GM23338 (cell line): ENCODE data around the gene SETD1A.

Experiments
- CREB1 ChIP-seq: fragments of 250-450 bp; sonication (Bioruptor Pico); IDR thresholded peaks from 2 replicates; pipeline ENCODE4 v1.5.0; 2020; ENCODE audit warnings: low read depth, mild to moderate bottlenecking, moderate library complexity
- ETS1 ChIP-seq: IDR thresholded peaks from 2 replicates; pipeline ENCODE4 v1.6.1; 2016; ENCODE audit warnings: antibody characterized with exemption
- EZH2 ChIP-seq: fragments of 200-600 bp; sonication (generic); IDR thresholded peaks from one replicate; pipeline ENCODE4 v1.8.0; 2017; ENCODE audit warnings: antibody characterized with exemption, mild to moderate bottlenecking, low read depth; ENCODE audit not compliant: unreplicated experiment
- EZH2phosphoT487 ChIP-seq: fragments of 200-600 bp; sonication (generic); IDR thresholded peaks from one replicate; pipeline ENCODE4 v1.8.1; 2018; ENCODE audit warnings: antibody characterized with exemption; ENCODE audit not compliant: unreplicated experiment
- JUNB ChIP-seq: IDR thresholded peaks from one replicate; pipeline ENCODE4 v1.6.1; 2016; ENCODE audit warnings: antibody characterized with exemption; ENCODE audit not compliant: unreplicated experiment
- POLR2AphosphoS5 ChIP-seq: IDR thresholded peaks from 2 replicates; pipeline ENCODE4 v1.6.1; 2016; ENCODE audit warnings: antibody characterized with exemption, low read depth
- ZNF114 ChIP-seq: fragments of 250-450 bp; sonication (Bioruptor Pico); IDR thresholded peaks from 2 replicates; pipeline ENCODE4 v1.5.0; 2020; ENCODE audit warnings: mild to moderate bottlenecking, moderate library complexity
- ZNF331 ChIP-seq: fragments of 250-450 bp; sonication (Bioruptor Pico); IDR thresholded peaks from 2 replicates; pipeline ENCODE4 v1.5.0; 2020; ENCODE audit warnings: low read depth, mild to moderate bottlenecking, moderate library complexity
- TF ChIP-seq, protein P1 (sequence below), 2 experiments: fragments of 200-600 bp in 1 of 2; sonication (generic) in 1 of 2; conservative IDR thresholded peaks; 2 replicates each; pipeline versions ENCODE4 v1.5.1 to v1.6.1; 2016 to 2017; ENCODE audit warnings: antibody characterized with exemption in 2 of 2, low read depth in 2 of 2, mild to moderate bottlenecking in 2 of 2, moderate library complexity in 1 of 2
- TF ChIP-seq, protein P2 (sequence below): IDR thresholded peaks from one replicate; pipeline ENCODE4 v1.6.1; 2018; ENCODE audit warnings: antibody characterized with exemption; ENCODE audit not compliant: unreplicated experiment

GRCh38 chr16:30982548-30983288, 25.2 kb downstream of the SETD1A start:
- TF ChIP-seq POLR2AphosphoS5 (no peak), EZH2 (no peak), EZH2phosphoT487 (no peak), CREB1 (CRISPR knock-in tag) (no peak), ETS1 (no peak), ZNF114 (CRISPR knock-in tag) (no peak), JUNB (no peak), ZNF331 (no peak)
- TF ChIP-seq, protein P1, sequence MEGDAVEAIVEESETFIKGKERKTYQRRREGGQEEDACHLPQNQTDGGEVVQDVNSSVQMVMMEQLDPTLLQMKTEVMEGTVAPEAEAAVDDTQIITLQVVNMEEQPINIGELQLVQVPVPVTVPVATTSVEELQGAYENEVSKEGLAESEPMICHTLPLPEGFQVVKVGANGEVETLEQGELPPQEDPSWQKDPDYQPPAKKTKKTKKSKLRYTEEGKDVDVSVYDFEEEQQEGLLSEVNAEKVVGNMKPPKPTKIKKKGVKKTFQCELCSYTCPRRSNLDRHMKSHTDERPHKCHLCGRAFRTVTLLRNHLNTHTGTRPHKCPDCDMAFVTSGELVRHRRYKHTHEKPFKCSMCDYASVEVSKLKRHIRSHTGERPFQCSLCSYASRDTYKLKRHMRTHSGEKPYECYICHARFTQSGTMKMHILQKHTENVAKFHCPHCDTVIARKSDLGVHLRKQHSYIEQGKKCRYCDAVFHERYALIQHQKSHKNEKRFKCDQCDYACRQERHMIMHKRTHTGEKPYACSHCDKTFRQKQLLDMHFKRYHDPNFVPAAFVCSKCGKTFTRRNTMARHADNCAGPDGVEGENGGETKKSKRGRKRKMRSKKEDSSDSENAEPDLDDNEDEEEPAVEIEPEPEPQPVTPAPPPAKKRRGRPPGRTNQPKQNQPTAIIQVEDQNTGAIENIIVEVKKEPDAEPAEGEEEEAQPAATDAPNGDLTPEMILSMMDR (conservative IDR thresholded peaks at IDR 0.05; ENCODE audit: low read depth in 2 of 2), result no peak
- TF ChIP-seq, protein P2, sequence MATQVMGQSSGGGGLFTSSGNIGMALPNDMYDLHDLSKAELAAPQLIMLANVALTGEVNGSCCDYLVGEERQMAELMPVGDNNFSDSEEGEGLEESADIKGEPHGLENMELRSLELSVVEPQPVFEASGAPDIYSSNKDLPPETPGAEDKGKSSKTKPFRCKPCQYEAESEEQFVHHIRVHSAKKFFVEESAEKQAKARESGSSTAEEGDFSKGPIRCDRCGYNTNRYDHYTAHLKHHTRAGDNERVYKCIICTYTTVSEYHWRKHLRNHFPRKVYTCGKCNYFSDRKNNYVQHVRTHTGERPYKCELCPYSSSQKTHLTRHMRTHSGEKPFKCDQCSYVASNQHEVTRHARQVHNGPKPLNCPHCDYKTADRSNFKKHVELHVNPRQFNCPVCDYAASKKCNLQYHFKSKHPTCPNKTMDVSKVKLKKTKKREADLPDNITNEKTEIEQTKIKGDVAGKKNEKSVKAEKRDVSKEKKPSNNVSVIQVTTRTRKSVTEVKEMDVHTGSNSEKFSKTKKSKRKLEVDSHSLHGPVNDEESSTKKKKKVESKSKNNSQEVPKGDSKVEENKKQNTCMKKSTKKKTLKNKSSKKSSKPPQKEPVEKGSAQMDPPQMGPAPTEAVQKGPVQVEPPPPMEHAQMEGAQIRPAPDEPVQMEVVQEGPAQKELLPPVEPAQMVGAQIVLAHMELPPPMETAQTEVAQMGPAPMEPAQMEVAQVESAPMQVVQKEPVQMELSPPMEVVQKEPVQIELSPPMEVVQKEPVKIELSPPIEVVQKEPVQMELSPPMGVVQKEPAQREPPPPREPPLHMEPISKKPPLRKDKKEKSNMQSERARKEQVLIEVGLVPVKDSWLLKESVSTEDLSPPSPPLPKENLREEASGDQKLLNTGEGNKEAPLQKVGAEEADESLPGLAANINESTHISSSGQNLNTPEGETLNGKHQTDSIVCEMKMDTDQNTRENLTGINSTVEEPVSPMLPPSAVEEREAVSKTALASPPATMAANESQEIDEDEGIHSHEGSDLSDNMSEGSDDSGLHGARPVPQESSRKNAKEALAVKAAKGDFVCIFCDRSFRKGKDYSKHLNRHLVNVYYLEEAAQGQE, result no peak
